K562 (cell line): ENCODE measurements around the gene ZNF598. TPM values are rescaled to one million over a fixed set of nuclear protein-coding genes. Genes with fewer than 3 reads are reported as not detected.

ENCODE experiments used
- ARID2 ChIP-seq: fragments of 450-650 bp; IDR thresholded peaks from 2 replicates; pipeline ENCODE4 v1.6.1; 2017; ENCODE audit warnings: antibody characterized with exemption, mild to moderate bottlenecking
- CREB3L1 ChIP-seq: fragments of 450-650 bp; IDR thresholded peaks from 2 replicates; pipeline ENCODE4 v1.6.1; 2014; ENCODE audit warnings: low read depth, mild to moderate bottlenecking, moderate library complexity, borderline replicate concordance
- FOXJ2 ChIP-seq: fragments of 200-800 bp; sonication (Bioruptor generic); IDR thresholded peaks from 2 replicates; pipeline ENCODE4 v1.6.1; 2016; ENCODE audit warnings: missing genetic modification characterization, missing compliant biosample characterization
- HNRNPLL ChIP-seq: fragments of 200-400 bp; formaldehyde crosslinking; IDR thresholded peaks from 2 replicates; pipeline ENCODE4 v1.6.1; 2017; ENCODE audit warnings: low read length, low read depth, mild to moderate bottlenecking; ENCODE audit not compliant: poor library complexity, severe bottlenecking
- MAZ ChIP-seq, 2 experiments: fragments of 450-650 bp in 1 of 2; sonication (generic) in 1 of 2; formaldehyde crosslinking; IDR thresholded peaks in 1 of 2; conservative IDR thresholded peaks in 1 of 2; 2 replicates each; pipeline versions ENCODE4 v1.4.0 to v1.5.0; 2020; ENCODE audit warnings: mild to moderate bottlenecking in 1 of 2, missing genetic modification reagents in 1 of 2
- MYNN ChIP-seq, 2 experiments: sonication (generic); formaldehyde crosslinking in 1 of 2; IDR thresholded peaks; 2 replicates each; pipeline versions ENCODE4 v1.5.0 to v1.6.1; 2016 to 2020; ENCODE audit warnings: antibody characterized with exemption in 1 of 2, missing genetic modification reagents in 1 of 2
- PBX2 ChIP-seq, 2 experiments: IDR thresholded peaks in 1 of 2; conservative IDR thresholded peaks in 1 of 2; 2 replicates each; pipeline ENCODE4 v1.6.1; 2016; ENCODE audit warnings: low read depth in 2 of 2, mild to moderate bottlenecking in 1 of 2, missing compliant biosample characterization in 1 of 2, missing genetic modification characterization in 1 of 2, moderate library complexity in 1 of 2
- STAT6 ChIP-seq: sonication (generic); formaldehyde crosslinking; IDR thresholded peaks from 2 replicates; pipeline ENCODE4 v1.8.1; 2023; ENCODE audit warnings: mild to moderate bottlenecking, missing genetic modification reagents
- TCF7 ChIP-seq: sonication (generic); IDR thresholded peaks from 2 replicates; pipeline ENCODE4 v1.6.1; 2016; ENCODE audit warnings: antibody characterized with exemption, borderline replicate concordance
- TOE1 ChIP-seq, 2 experiments: fragments of 450-650 bp in 1 of 2; sonication (generic) in 1 of 2; formaldehyde crosslinking in 1 of 2; IDR thresholded peaks; 2 replicates each; pipeline versions ENCODE4 v1.7.1 to v1.8.0; 2016 to 2022; ENCODE audit warnings: borderline replicate concordance in 2 of 2, mild to moderate bottlenecking in 2 of 2, antibody characterized with exemption in 1 of 2, inconsistent platforms in 1 of 2, low read depth in 1 of 2, missing genetic modification reagents in 1 of 2, moderate library complexity in 1 of 2
- U2AF2 ChIP-seq: fragments of 200-400 bp; formaldehyde crosslinking; optimal IDR thresholded peaks from 2 replicates; pipeline ENCODE3; 2017; ENCODE audit warnings: low read depth, mild to moderate bottlenecking, low read length
- ZBTB43 ChIP-seq: sonication (generic); formaldehyde crosslinking; IDR thresholded peaks from 2 replicates; pipeline ENCODE4 v1.8.0; 2023; ENCODE audit warnings: mild to moderate bottlenecking, missing genetic modification reagents
- ZNF431 ChIP-seq: sonication (generic); formaldehyde crosslinking; IDR thresholded peaks from 2 replicates; pipeline ENCODE4 v1.8.0; 2022; ENCODE audit warnings: mild to moderate bottlenecking, missing genetic modification reagents
- ZNF780A ChIP-seq: fragments of 250-450 bp; sonication (Bioruptor Pico); IDR thresholded peaks from 2 replicates; pipeline ENCODE4 v1.5.0; 2021; ENCODE audit warnings: mild to moderate bottlenecking
- polyA plus RNA-seq, 8 experiments: library from polyadenylated mRNA; depleted of rRNA in 4 of 8; stranded (reverse) in 5 of 8; unstranded in 3 of 8; fragments of >200 nt; fragmentation: Nextera tagmentation in 2 of 8; fragmentation: Illumina TruSeq in 1 of 8; extraction: Ambion mirVana in 2 of 8; extraction: Trizol in 1 of 8; gene quantifications; 2 replicates each; pipeline versions ENCODE4 v1.2.1 to v1.2.3, GENCODE V29; 2011 to 2014; ENCODE audit warnings: inconsistent platforms in 1 of 8, missing spikeins in 1 of 8
- total RNA-seq, 7 experiments: library from RNA; depleted of rRNA in 6 of 7; stranded (reverse); fragments of >200 nt in 6 of 7; fragmentation: Illumina TruSeq in 2 of 7; extraction: Trizol in 2 of 7; gene quantifications; 2 replicates each; pipeline versions ENCODE4 v1.2.1 to v1.2.3, GENCODE V29; 2011 to 2021; ENCODE audit warnings: low replicate concordance in 1 of 7

ZNF598 gene
- total and polyA plus RNA-seq, 9 of the 15 experiments (the other 6 are each of a cell fraction or from before 2014, with no cell fraction given), result 0.11 to 115 (median 29.6) TPM

DNA sequence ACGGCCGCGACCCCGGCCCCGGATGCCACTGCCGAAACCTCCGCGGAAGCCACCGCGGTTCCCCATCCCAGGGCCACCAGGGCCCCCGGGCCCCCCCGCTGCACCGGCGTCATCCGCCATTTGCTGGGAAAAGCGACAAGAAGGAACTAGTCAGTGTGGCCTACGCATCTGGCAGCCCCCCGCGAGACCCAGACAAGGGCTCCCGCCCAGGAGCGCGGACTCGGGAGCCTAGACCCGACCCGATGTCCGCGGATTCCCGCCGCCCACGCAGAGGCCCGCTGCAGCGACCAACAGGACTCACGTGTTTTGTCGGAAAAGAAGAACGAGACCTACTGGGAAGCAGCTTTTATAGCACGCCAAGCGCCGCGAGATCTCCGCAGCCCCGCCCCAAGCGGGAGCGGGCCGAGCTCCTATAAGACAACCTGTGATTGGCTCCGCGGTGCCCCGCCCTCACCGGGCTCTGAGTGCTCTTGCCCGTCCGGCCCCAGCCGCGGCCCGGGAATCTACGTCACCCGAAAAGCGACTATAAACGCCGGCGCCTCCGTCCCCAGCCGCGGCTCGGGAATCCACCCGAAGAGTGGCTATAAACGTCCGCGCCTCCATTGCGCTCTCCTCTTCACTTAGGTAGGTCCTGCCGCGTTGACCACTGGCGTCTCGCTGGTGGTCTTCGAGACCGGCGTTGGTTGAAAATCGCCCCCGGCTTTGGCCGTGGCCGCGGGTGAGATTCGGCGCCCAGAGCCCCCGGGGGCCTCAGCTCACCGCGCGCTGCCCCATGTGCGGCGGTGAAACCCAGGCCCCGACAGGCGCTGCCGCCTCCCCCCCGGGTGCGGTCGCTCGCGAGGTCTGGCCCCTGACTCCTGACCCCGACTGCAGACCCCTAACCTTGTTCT lies 44.9 kb downstream of the ZNF598 start, which contains the start of gene RPS2 (continued):
- TF ChIP-seq CREB3L1 (peak; percentile 80), ZNF431 (CRISPR knock-in tag) (peak; percentile 56), STAT6 (CRISPR knock-in tag) (peak; percentile 80; the same call in 1 of the 2 replicates), TOE1 (IDR thresholded peaks at IDR 0.05; ENCODE audit: borderline replicate concordance) (peak; percentile 67; the same call in 1 of the 2 replicates), TOE1 (CRISPR knock-in tag; IDR thresholded peaks at IDR 0.05; ENCODE audit: borderline replicate concordance, low read depth) (peak; percentile 81; the same call in 1 of the 2 replicates), ARID2 (no peak), ZBTB43 (no peak), TCF7 (peak; percentile 55; the same call in 1 of the 2 replicates), MAZ (CRISPR knock-in tag; conservative IDR thresholded peaks at IDR 0.05 in 1 of 2, IDR thresholded peaks at IDR 0.05 in 1 of 2) (peak; percentile 68 to 94; a peak in 3 of 4 replicates), U2AF2 (no peak), PBX2 (CRISPR knock-in tag; IDR thresholded peaks at IDR 0.05; ENCODE audit: low read depth) (no peak), PBX2 (tag; conservative IDR thresholded peaks at IDR 0.05; ENCODE audit: low read depth) (no peak), MYNN (IDR thresholded peaks at IDR 0.05) (no peak), MYNN (CRISPR knock-in tag; IDR thresholded peaks at IDR 0.05) (no peak), FOXJ2 (tag) (0 out of 2 replicates have a peak, but pooled peaks have one; percentile 33), ZNF780A (no peak), HNRNPLL (peak; percentile 73)
